ENCODE measurements around the gene IZUMO4.

DNA sequence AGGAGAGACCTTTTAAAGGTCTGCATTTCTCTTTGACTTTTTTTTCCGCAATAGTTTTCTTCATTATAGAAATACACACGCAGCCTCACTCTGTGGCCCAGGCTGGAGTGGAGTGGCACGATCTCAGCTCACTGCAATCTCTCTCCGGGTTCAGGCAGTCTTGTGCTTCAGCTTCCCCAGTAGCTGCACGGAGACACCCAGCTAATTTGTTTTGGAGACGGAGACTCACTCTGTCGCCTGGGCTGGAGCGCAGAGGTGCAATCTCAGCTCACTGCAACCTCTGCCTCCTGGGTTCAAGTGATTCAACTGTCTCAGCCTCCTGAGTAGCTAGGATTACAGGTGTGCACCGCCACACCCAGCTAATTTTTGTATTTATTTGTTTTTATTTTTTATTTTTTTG lies 33.9 kb upstream of the IZUMO4 start:
- no peak for TF ChIP-seq EZH2 (IDR thresholded peaks at IDR 0.05; ENCODE audit: borderline replicate concordance, low read length)
- TF ChIP-seq, protein P1, sequence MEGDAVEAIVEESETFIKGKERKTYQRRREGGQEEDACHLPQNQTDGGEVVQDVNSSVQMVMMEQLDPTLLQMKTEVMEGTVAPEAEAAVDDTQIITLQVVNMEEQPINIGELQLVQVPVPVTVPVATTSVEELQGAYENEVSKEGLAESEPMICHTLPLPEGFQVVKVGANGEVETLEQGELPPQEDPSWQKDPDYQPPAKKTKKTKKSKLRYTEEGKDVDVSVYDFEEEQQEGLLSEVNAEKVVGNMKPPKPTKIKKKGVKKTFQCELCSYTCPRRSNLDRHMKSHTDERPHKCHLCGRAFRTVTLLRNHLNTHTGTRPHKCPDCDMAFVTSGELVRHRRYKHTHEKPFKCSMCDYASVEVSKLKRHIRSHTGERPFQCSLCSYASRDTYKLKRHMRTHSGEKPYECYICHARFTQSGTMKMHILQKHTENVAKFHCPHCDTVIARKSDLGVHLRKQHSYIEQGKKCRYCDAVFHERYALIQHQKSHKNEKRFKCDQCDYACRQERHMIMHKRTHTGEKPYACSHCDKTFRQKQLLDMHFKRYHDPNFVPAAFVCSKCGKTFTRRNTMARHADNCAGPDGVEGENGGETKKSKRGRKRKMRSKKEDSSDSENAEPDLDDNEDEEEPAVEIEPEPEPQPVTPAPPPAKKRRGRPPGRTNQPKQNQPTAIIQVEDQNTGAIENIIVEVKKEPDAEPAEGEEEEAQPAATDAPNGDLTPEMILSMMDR (conservative IDR thresholded peaks at IDR 0.05 in 1 of 2, IDR thresholded peaks at IDR 0.05 in 1 of 2; ENCODE audit: extremely low read depth in 1 of 2, insufficient read depth in 1 of 2, low read depth in 1 of 2, low read length in 2 of 2): no peak
